ENCODE measurements around the gene CHRNE. TPM values are rescaled to one million over a fixed set of nuclear protein-coding genes. Genes with fewer than 3 reads are reported as not detected.

The CHRNE gene
- total and polyA plus RNA-seq, 2 of the 13 experiments (the other 11 are each of a cell fraction or from before 2014, with no cell fraction given) = 0.53 to 0.59 TPM

DNA sequence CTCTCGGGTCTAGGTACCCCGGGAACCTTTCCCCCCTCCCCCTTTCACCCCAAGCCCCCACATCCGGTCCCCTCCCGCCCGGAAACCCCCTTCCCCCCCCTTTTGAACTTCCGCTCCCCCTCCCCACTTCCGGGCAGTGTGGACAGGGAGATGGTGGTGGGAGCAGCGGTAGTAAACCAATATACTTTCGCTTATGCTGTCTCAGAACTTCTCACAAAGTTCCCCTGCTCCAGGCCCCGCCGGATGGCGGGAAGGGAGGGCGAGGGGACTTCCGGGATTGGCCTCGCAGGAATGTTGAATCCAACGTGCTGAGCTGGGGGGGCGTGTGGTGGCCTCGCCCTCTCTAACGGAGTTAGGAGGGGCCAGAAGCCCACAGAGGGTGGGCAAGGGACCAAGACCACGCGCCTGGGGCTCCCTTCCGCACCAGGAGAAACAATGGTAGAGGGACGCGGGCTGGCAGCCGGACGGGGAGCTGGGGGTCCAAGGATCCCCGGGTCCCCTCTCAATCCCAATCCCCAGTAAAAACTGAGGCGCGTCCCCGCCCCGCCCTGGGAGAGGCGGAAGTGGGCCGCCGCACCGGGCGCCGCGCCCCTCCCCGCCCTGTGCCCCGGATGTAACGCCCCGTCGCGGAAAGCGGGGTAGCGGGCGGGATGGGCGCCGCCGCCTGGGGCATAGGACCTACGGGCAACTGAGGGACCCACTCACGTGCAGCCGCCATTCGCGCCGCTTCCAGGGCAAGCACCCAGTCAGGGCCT lies 44.7 kb upstream of the CHRNE start (continued):
- TF ChIP-seq SKIL (CRISPR knock-in tag; IDR thresholded peaks at IDR 0.05; ENCODE audit: borderline replicate concordance) (no peak), NR2F2 (IDR thresholded peaks at IDR 0.05; ENCODE audit: borderline replicate concordance, low read depth) (no peak), ZGPAT (CRISPR knock-in tag; IDR thresholded peaks at IDR 0.05) (0 out of 2 replicates have a peak, but pooled peaks have one; percentile 51), FOXP1 (IDR thresholded peaks at IDR 0.05) (no peak), FOXP1 (CRISPR knock-in tag; IDR thresholded peaks at IDR 0.05) (no peak), ZSCAN25 (CRISPR knock-in tag; IDR thresholded peaks at IDR 0.05) (no peak), ZBTB46 (CRISPR knock-in tag; IDR thresholded peaks at IDR 0.05; ENCODE audit: borderline replicate concordance) (no peak), TMF1 (CRISPR knock-in tag; IDR thresholded peaks at IDR 0.05; ENCODE audit: low read depth) (no peak), TERF1 (CRISPR knock-in tag; IDR thresholded peaks at IDR 0.05) (no peak), THAP11 (CRISPR knock-in tag; IDR thresholded peaks at IDR 0.05) (peak; percentile 4), PRPF4 (IDR thresholded peaks at IDR 0.05; ENCODE audit: low read depth, low read length, poor library complexity, severe bottlenecking) (no peak), ZNF614 (CRISPR knock-in tag; IDR thresholded peaks at IDR 0.05; ENCODE audit: borderline replicate concordance) (no peak), FOXK1 (CRISPR knock-in tag; IDR thresholded peaks at IDR 0.05; ENCODE audit: borderline replicate concordance, low read depth) (no peak)
- TF ChIP-seq, protein P1, sequence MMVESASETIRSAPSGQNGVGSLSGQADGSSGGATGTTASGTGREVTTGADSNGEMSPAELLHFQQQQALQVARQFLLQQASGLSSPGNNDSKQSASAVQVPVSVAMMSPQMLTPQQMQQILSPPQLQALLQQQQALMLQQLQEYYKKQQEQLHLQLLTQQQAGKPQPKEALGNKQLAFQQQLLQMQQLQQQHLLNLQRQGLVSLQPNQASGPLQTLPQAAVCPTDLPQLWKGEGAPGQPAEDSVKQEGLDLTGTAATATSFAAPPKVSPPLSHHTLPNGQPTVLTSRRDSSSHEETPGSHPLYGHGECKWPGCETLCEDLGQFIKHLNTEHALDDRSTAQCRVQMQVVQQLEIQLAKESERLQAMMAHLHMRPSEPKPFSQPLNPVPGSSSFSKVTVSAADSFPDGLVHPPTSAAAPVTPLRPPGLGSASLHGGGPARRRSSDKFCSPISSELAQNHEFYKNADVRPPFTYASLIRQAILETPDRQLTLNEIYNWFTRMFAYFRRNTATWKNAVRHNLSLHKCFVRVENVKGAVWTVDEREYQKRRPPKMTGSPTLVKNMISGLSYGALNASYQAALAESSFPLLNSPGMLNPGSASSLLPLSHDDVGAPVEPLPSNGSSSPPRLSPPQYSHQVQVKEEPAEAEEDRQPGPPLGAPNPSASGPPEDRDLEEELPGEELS (CRISPR knock-in tag; IDR thresholded peaks at IDR 0.05) = peak; percentile 27; the same call in 1 of the 2 replicates
